ENCODE measurements around the gene ZNF888. TPM values are rescaled to one million over a fixed set of nuclear protein-coding genes. Genes with fewer than 3 reads are reported as not detected.

Gene ZNF888
- total and polyA plus RNA-seq, 9 of the 15 experiments (the other 6 are each of a cell fraction or from before 2014, with no cell fraction given), result 1.6 to 13.3 (median 9.9) TPM

- TF ChIP-seq, protein P1, sequence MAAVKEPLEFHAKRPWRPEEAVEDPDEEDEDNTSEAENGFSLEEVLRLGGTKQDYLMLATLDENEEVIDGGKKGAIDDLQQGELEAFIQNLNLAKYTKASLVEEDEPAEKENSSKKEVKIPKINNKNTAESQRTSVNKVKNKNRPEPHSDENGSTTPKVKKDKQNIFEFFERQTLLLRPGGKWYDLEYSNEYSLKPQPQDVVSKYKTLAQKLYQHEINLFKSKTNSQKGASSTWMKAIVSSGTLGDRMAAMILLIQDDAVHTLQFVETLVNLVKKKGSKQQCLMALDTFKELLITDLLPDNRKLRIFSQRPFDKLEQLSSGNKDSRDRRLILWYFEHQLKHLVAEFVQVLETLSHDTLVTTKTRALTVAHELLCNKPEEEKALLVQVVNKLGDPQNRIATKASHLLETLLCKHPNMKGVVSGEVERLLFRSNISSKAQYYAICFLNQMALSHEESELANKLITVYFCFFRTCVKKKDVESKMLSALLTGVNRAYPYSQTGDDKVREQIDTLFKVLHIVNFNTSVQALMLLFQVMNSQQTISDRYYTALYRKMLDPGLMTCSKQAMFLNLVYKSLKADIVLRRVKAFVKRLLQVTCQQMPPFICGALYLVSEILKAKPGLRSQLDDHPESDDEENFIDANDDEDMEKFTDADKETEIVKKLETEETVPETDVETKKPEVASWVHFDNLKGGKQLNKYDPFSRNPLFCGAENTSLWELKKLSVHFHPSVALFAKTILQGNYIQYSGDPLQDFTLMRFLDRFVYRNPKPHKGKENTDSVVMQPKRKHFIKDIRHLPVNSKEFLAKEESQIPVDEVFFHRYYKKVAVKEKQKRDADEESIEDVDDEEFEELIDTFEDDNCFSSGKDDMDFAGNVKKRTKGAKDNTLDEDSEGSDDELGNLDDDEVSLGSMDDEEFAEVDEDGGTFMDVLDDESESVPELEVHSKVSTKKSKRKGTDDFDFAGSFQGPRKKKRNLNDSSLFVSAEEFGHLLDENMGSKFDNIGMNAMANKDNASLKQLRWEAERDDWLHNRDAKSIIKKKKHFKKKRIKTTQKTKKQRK (IDR thresholded peaks at IDR 0.05; ENCODE audit: borderline replicate concordance, low read depth, low read length), result no peak
- TF ChIP-seq ZSCAN32 (CRISPR knock-in tag; IDR thresholded peaks at IDR 0.05) (no peak), POLR2AphosphoS2 (IDR thresholded peaks at IDR 0.05; ENCODE audit: low read length) (no peak), HMG20A (CRISPR knock-in tag; conservative IDR thresholded peaks at IDR 0.05) (no peak)
These were observed 34.4 kb upstream of the ZNF888 start (continued) for GRCh38 chr19:52957591-52957990.

DNA sequence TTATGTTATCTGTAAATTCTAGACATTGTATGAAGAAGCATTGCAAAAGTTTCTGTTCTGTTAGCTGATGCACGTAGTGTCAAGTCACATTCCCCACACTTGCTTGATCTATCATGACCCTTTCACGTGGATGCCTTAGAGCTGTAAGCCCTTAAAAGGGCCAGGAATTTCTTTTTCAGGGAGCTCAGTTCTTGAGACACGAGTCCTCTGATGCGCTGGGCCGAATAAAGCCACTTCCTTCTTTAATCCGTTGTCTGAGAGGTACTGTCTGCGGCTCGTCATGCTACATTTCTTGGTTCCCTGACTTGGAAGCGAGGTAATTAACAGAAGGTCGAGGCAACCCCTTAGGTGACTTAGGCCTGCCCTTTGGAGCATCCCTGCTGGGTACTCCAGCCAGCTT lies 33.7 kb upstream of the ZNF888 start:
- in situ Hi-C loops (cut with MboI), result no loop called here
- no TSS peak for BruUV-seq (replicated peaks)
- Histone ChIP-seq H3K79me2 (ENCODE audit: control insufficient read depth, insufficient read depth, low read length) (peaks cover 44% of the 10 kb centered on the region), H3K27me3 (ENCODE audit: control insufficient read depth in 2 of 2, insufficient read depth in 2 of 2, low read length in 2 of 2) (no peaks in the 10 kb centered on the region), H3K9me1 (ENCODE audit: control insufficient read depth, insufficient read depth, low read length) (no peaks in the 10 kb centered on the region), H3K9ac (ENCODE audit: insufficient read depth in 1 of 2, low read depth in 2 of 2, low read length in 2 of 2) (no peak overlapping the region), H4K20me1 (replicated peaks; ENCODE audit: control insufficient read depth, insufficient read depth, low read length) (no peaks in the 10 kb centered on the region), H3K4me3 (no peak overlapping the region), H3K4me2 (ENCODE audit: insufficient read depth, low read length) (no peak overlapping the region), H3K36me3 (ENCODE audit: control insufficient read depth, insufficient read depth, low read length) (peaks cover 76% of the 10 kb centered on the region), H3K9me3 (replicated peaks; ENCODE audit: control insufficient read depth, insufficient read depth, low read depth, low read length) (peaks cover 37% of the 10 kb centered on the region), H3K27ac (ENCODE audit: extremely low read depth, low read depth, low read length) (no peak overlapping the region), H3K4me1 (replicated peaks in 1 of 2; ENCODE audit: control insufficient read depth in 2 of 2, insufficient read depth in 2 of 2, low read length in 2 of 2) (peaks cover 0 to 8% of the 10 kb centered on the region in 2 experiments; a peak in 3 of 5 replicates), H2AFZ (ENCODE audit: low read depth, low read length) (no peak overlapping the region)
- 98% methylated on average over 10 of the region's 10 CpGs for WGBS (ENCODE audit: insufficient coverage, low coverage, missing lambda C conversion rate)
- no peak for ATAC-seq
- peak; percentile 29 for FAIRE-seq
- CTCF ChIA-PET (ENCODE audit: low intra/inter-chr PET ratio), result interaction anchor here (0.6 kb wide), 1 partner anchor 36 kb away, joined by 3 read pairs; no protein-coding TSS in a partner anchor
- intact Hi-C loops (cut with micrococcal nuclease), result no loop called here
- DNase-seq (ENCODE audit: extremely low read depth in 1 of 4, low spot score in 3 of 4), result no peak
- POLR2A ChIA-PET, result interaction anchor here (0.7 kb wide), 1 partner anchor 16 kb away, joined by 3 read pairs; no protein-coding TSS in a partner anchor
- TF ChIP-seq CGGBP1 (CRISPR knock-in tag; IDR thresholded peaks at IDR 0.05), result no peak
- no peak for TF ChIP-seq ZSCAN32 (CRISPR knock-in tag; IDR thresholded peaks at IDR 0.05)
- TF ChIP-seq, protein P2, sequence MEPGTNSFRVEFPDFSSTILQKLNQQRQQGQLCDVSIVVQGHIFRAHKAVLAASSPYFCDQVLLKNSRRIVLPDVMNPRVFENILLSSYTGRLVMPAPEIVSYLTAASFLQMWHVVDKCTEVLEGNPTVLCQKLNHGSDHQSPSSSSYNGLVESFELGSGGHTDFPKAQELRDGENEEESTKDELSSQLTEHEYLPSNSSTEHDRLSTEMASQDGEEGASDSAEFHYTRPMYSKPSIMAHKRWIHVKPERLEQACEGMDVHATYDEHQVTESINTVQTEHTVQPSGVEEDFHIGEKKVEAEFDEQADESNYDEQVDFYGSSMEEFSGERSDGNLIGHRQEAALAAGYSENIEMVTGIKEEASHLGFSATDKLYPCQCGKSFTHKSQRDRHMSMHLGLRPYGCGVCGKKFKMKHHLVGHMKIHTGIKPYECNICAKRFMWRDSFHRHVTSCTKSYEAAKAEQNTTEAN (CRISPR knock-in tag; IDR thresholded peaks at IDR 0.05), result no peak
- TF ChIP-seq ESRRA (IDR thresholded peaks at IDR 0.05; ENCODE audit: borderline replicate concordance, low read depth), result no peak
- TF ChIP-seq SP2 (IDR thresholded peaks at IDR 0.05; ENCODE audit: extremely low read depth, low read depth, low read length, poor library complexity, severe bottlenecking), result no peak
- TF ChIP-seq STAG1 (CRISPR knock-in tag; IDR thresholded peaks at IDR 0.05; ENCODE audit: borderline replicate concordance), result no peak
- no peak for TF ChIP-seq E2F4 (CRISPR knock-in tag; IDR thresholded peaks at IDR 0.05; ENCODE audit: low read depth)
- TF ChIP-seq RBM15 (IDR thresholded peaks at IDR 0.05; ENCODE audit: insufficient read depth, low read length), result no peak
- no peak for TF ChIP-seq PCBP2 (IDR thresholded peaks at IDR 0.05; ENCODE audit: low read depth, low read length, poor library complexity, severe bottlenecking)
- no peak for TF ChIP-seq TCF7L2 (IDR thresholded peaks at IDR 0.05; ENCODE audit: low read depth, low read length)
- no peak for TF ChIP-seq ZNF561 (CRISPR knock-in tag; conservative IDR thresholded peaks at IDR 0.05)
- TF ChIP-seq PYGO2 (tag; IDR thresholded peaks at IDR 0.05), result no peak
